ENCODE measurements around the gene ARID3A. TPM values are rescaled to one million over a fixed set of nuclear protein-coding genes. Genes with fewer than 3 reads are reported as not detected.

Gene ARID3A
- total RNA-seq, 1 donor from 2014 or later, result 106 TPM

DNA sequence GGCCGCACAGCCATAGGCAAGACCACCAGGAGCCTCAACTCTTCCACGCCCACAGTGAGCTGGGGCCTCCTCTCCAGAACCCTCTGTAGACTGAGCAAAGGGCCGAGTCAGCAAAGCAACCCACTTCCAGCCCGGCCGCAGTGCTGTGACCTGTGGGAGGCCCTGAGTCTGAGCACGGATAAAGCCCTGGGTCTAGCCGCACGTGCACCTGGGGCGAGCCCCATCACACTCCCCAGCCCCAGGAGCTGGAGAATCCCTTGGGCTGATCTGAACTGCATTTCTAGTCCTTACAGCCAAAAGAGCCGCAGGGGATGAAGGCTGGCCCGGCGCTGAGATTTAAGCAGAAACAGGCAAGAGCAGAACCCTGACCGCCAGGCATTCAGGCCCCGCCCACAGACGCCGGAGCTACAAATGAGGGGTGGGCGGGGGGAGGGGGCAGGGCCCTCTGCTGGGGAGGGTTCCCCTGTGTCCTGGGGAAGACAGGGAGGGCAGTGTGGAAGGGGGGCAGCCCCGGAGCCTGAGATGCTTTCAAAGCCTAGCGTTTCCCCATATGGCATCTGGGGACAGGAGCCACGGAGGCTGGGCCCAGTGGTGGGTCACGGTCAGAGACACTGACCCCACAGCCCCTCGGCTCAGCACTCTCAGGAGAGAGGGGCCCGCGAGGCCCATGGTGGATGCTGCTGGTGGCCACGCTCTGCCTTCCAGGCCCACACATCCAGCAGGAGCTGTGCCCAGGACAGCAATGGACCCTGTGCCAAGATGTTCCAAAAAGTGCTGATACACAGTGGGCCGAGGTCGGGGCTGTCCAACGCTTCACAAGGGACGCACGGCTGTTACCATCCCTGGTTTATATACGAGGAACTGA, 90.2 kb downstream of the ARID3A start:
- Histone ChIP-seq H3K9ac (ENCODE audit: low read length) (peak overlapping the region; percentile 41), H3K9me3 (ENCODE audit: insufficient read depth, low read depth, low read length) (no peaks in the 10 kb centered on the region), H3K4me3 (ENCODE audit: insufficient read depth, low read depth, low read length) (no peak overlapping the region), H3K79me2 (ENCODE audit: insufficient read depth, low read length) (peaks cover 82% of the 10 kb centered on the region), H3K36me3 (ENCODE audit: insufficient read depth, low read length) (no peaks in the 10 kb centered on the region), H4K20me1 (ENCODE audit: insufficient read depth, low read length) (peaks cover 78% of the 10 kb centered on the region), H3K4me1 (ENCODE audit: insufficient read depth, low read length) (peaks cover 34% of the 10 kb centered on the region), H3K27ac (ENCODE audit: low read depth, low read length) (peak overlapping the region; percentile 48), H2AFZ (ENCODE audit: low read depth, low read length) (no peak overlapping the region), H3K4me2 (ENCODE audit: low read length) (peak overlapping the region; percentile 70), H3K27me3 (ENCODE audit: insufficient read depth, low read length) (no peaks in the 10 kb centered on the region)
- peak overlapping the region; percentile 71 for H3K4me3 Mint-ChIP-seq (ENCODE audit: unreplicated experiment)
- H3K9me3 Mint-ChIP-seq (ENCODE audit: unreplicated experiment), result no peaks in the 10 kb centered on the region
- H3K4me1 Mint-ChIP-seq (ENCODE audit: low read depth, unreplicated experiment), result peaks cover 22% of the 10 kb centered on the region
- H3K36me3 Mint-ChIP-seq (ENCODE audit: low read depth, unreplicated experiment), result no peaks in the 10 kb centered on the region
- H3K27me3 Mint-ChIP-seq (ENCODE audit: low read depth, unreplicated experiment), result no peaks in the 10 kb centered on the region
- H3K27ac Mint-ChIP-seq (ENCODE audit: unreplicated experiment), result peak overlapping the region; percentile 78
- TF ChIP-seq EZH2 (IDR thresholded peaks at IDR 0.05; ENCODE audit: insufficient read depth, low read length), result no peak
- TF ChIP-seq, protein P1, sequence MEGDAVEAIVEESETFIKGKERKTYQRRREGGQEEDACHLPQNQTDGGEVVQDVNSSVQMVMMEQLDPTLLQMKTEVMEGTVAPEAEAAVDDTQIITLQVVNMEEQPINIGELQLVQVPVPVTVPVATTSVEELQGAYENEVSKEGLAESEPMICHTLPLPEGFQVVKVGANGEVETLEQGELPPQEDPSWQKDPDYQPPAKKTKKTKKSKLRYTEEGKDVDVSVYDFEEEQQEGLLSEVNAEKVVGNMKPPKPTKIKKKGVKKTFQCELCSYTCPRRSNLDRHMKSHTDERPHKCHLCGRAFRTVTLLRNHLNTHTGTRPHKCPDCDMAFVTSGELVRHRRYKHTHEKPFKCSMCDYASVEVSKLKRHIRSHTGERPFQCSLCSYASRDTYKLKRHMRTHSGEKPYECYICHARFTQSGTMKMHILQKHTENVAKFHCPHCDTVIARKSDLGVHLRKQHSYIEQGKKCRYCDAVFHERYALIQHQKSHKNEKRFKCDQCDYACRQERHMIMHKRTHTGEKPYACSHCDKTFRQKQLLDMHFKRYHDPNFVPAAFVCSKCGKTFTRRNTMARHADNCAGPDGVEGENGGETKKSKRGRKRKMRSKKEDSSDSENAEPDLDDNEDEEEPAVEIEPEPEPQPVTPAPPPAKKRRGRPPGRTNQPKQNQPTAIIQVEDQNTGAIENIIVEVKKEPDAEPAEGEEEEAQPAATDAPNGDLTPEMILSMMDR (IDR thresholded peaks at IDR 0.05; ENCODE audit: insufficient read depth, low read depth, low read length), result no peak
- FAIRE-seq (no peak), DNase-seq (ENCODE audit: low read depth) (no peak)

DNA sequence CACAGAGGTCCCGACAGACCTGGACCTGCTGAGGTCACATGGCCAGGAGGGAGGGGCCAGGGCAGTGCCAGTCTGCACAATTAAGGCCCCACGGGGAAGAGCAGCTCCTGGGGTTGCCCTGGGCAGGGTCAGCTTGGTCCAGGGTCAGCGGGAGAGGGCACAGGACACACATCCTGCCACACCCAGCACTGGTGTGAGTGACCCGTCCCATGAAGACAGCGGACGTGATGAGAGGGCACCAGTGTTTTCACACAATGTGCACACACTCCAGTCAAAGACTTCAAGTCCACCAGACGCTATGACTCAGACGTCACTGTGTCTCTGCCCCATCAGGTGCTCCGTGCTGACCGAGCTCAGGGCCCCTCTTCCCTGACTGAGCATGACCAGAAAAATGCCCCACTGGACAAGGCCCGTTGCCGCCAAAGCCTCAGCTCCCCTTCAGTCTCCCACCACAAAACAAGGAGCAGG, 90.8 kb downstream of the ARID3A start:
- Histone ChIP-seq H3K9me3 (ENCODE audit: insufficient read depth, low read depth, low read length) (no peaks in the 10 kb centered on the region), H3K4me3 (ENCODE audit: insufficient read depth, low read depth, low read length) (peak overlapping the region; percentile 15), H3K4me2 (ENCODE audit: low read length) (peak overlapping the region; percentile 70), H3K27ac (ENCODE audit: low read depth, low read length) (peak overlapping the region; percentile 48), H4K20me1 (ENCODE audit: insufficient read depth, low read length) (peaks cover 78% of the 10 kb centered on the region), H3K79me2 (ENCODE audit: insufficient read depth, low read length) (peaks cover 82% of the 10 kb centered on the region), H2AFZ (ENCODE audit: low read depth, low read length) (no peak overlapping the region), H3K36me3 (ENCODE audit: insufficient read depth, low read length) (no peaks in the 10 kb centered on the region), H3K4me1 (ENCODE audit: insufficient read depth, low read length) (peaks cover 34% of the 10 kb centered on the region), H3K27me3 (ENCODE audit: insufficient read depth, low read length) (no peaks in the 10 kb centered on the region), H3K9ac (ENCODE audit: low read length) (peak overlapping the region; percentile 51)
- Mint-ChIP-seq H3K4me1 (ENCODE audit: low read depth, unreplicated experiment) (peaks cover 22% of the 10 kb centered on the region), H3K27ac (ENCODE audit: unreplicated experiment) (peak overlapping the region; percentile 78), H3K4me3 (ENCODE audit: unreplicated experiment) (peak overlapping the region; percentile 75), H3K36me3 (ENCODE audit: low read depth, unreplicated experiment) (no peaks in the 10 kb centered on the region), H3K27me3 (ENCODE audit: low read depth, unreplicated experiment) (no peaks in the 10 kb centered on the region), H3K9me3 (ENCODE audit: unreplicated experiment) (no peaks in the 10 kb centered on the region)
- TF ChIP-seq, protein P1 (IDR thresholded peaks at IDR 0.05; ENCODE audit: insufficient read depth, low read depth, low read length), result no peak
- no peak for TF ChIP-seq EZH2 (IDR thresholded peaks at IDR 0.05; ENCODE audit: insufficient read depth, low read length)
- DNase-seq (ENCODE audit: low read depth) (peak; percentile 76), FAIRE-seq (no peak)

Data from astrocyte (in vitro differentiated cells and primary cell).